Occipital lobe (tissue), 2 donors: Measurements from ENCODE around the gene NXF1. TPM values are rescaled to one million over a fixed set of nuclear protein-coding genes. Genes with fewer than 3 reads are reported as not detected.
"Not testable (repeated sequence)": the region's sequence is repeated elsewhere in the genome, so short reads cannot be mapped to it uniquely, and the experiment has no call there.

Experiments
- DNase-seq: peaks from one replicate; lab custom pipeline; 2025; lab: John Stamatoyannopoulos, UW
- total RNA-seq: library from RNA; depleted of rRNA; stranded (reverse); fragments of >200 nt; gene quantifications from one replicate; pipeline ENCODE4 v1.2.3, GENCODE V29; 2014

Gene NXF1
- total RNA-seq, 1 donor from 2014 or later = 13.1 TPM

DNA sequence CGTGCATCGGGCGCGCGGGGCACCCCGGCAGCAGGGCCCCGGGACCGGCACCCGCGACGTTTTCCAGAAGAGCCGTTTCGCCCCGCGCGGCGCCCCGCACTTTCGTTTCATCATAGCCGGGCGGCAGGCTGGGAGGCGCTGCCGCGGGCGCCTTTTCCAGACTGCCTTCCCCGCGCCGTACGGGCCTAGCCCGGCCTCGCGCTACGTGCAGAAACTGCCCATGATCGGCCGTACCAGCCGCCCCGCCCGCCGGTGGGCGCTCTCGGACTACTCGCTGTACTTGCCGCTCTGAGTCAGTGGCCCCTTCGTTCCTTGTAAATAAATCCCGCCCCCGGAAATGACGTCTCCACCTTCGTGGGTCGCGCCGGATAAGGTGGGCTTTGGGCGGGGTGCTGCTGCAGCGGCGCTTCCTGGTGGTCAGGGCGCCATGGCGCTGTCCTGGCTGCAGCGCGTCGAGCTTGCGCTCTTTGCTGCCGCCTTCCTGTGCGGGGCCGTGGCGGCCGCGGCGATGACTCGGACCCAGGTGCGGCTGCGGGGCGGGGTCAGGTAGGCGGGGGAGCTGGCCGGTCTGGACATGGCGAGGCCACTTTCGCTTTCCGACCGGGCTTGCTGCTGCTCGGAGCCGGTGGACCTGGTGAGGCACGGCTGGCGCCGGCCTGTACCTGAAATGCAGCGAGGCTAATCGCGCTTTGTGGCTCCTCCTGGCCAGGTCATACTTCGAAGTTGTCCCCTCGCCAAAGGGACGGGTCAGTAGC lies 18.1 kb downstream of the NXF1 start, which contains the start of gene TMEM179B:
Gene TMEM179B (plus strand): TSS at position 398 of the 755 bp plus-strand sequence. CDS start 30 bp downstream, at position 428.
- DNase-seq = peak; percentile 95

DNA sequence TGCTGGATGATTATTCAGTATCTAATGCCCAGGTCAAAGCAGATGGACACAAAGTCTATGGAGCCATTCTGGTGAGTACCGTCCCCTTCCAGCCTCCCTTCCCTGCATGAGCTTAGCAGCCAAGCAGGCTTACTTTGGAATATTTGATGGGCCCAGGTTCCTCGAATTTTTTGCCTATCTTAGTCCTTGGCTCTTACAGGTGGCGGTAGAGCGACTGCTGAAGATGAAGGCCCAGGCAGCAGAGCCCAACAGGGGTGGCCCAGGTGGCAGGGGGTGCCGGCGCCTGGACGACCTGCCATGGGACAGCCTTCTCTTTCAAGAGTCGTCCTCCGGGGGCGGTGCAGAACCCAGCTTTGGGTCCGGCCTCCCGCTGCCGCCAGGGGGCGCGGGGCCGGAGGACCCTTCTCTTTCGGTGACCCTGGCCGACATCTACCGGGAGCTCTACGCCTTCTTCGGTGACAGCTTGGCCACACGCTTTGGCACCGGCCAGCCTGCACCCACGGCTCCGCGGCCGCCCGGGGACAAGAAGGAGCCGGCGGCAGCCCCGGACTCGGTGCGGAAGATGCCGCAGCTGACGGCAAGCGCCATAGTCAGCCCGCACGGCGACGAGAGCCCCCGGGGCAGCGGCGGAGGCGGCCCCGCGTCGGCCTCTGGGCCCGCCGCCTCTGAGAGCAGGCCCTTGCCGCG lies 18.8 kb downstream of the NXF1 start:
- DNase-seq = peak; percentile 71

GRCh38 chr11:62782753-62783152 lies 22.5 kb downstream of the NXF1 start:
- no peak for DNase-seq

- no peak for DNase-seq
Observed at GRCh38 chr11:62778441-62778840, 26.8 kb downstream of the NXF1 start.

DNA sequence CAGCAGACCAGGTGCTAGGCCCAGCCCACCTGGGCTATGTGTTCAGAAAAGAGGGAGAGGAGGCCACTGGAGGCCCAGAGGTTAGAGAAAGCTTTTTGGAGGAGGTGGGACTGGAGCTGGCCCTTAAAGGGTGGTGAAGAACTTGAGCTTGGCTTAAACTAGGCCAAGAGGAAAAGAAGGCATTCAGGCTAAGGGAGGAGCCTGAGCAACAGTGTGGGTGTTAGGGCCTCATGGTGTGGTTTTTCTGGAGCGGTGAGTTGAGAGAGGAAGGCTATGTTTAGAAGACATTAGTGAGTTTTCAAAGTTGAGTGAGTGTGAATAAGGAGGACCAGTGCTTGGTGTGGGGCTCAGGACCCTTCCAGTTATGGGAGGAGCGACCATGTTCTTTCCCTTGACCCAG lies 27.9 kb downstream of the NXF1 start:
- DNase-seq = no peak

DNA sequence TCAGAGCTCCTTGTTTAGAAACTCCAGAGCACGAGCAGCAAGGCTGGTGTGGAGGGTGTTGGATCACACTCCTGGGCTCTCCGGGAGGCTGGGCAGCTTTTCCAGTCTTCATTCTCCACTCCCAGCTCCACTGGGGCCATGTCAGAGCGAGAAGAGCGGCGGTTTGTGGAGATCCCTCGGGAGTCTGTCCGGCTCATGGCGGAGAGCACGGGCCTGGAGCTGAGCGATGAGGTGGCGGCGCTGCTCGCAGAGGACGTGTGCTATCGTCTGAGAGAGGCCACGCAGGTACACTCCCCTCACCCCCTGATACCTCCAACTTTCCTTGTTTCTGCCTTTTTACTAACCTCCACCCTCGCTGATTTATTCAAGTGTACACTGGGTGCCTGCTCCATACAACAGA lies 29.6 kb downstream of the NXF1 start:
- DNase-seq = no peak

- DNase-seq = no peak
Observed at GRCh38 chr11:62774407-62774806, 30.8 kb downstream of the NXF1 start.

DNA sequence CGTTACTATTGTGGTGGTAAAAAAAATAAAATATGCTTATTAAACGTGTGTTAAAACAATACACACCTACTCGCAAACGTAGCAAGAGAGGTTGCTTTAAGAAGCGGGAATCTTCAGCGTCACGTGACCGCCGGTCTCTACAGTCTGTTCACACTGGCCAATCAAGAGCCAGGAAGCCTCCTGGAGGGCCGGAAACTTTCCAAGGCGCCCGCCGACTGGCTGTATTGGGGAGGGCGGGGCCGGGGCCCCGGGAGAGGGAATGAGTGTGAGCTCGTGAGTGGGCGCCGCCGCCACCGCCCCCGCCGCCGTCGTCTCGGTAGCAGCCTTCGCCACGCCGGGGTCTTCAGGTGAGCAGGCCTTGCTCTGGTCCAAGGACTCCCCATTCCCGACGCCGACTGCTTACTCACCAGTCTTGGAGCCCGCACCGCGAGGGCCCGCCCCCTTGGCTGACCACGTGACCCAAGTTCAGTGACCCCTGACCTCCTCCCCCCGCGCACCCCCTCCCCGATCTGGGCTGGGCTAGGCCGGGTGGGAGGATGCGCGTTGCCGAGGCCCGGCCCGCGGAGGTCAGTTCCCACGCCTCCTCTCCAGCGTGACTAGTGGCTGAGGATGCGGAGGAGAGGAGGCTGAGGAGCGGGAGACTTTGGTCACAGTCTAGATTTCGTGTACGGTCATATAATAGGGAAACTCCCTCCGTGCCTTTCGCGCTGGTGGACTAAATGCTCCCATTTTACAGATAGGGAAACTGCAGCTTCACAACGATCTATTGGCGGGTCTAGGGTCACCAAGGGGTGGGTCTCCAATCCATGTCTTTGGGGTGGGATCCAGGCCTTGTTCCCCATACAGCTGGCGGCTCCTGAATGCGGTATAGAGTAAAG lies 33.9 kb downstream of the NXF1 start, which contains the start of gene TAF6L:
Gene TAF6L (plus strand): TSS at position 253 of the 878 bp plus-strand sequence. CDS start 4,388 bp downstream, outside the sequence.
- DNase-seq = peak; percentile 94

DNA sequence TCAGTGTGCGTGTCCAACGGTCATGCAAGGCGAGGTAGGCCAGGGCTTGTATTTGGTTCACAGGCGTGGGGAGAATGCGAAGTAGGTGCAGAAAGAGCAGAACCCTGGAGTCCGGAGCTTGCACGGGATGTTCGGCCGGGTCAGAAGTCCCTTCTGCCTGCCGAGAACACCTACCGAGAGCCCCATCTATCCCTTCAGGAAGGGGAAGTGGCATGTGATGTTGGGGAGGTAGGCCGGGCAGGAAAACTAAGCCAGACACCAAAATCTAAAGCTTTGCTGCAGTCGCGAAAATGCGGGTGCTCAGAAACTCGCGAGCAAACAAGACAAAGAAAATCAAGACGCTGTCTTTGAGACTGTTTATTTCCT lies 34.5 kb downstream of the NXF1 start:
- peak; percentile 51 for DNase-seq

DNA sequence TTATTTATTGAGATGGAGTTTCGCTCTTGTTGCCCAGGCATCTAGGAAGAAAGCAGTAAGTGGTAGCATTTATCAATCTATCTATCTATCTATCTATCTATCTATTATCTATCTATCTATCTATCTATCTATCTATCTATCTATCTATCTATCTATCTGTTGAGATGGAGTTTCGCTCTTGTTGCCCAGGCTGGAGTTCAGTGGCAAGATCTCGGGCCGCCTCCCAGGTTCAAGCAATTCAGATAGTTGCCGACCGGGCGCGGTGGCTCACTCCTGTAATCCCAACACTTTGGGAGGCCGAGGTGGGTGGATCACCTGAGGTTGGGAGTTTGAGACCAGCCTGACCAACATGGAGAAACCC lies 44.4 kb downstream of the NXF1 start:
- not testable (repeated sequence) for DNase-seq

DNA sequence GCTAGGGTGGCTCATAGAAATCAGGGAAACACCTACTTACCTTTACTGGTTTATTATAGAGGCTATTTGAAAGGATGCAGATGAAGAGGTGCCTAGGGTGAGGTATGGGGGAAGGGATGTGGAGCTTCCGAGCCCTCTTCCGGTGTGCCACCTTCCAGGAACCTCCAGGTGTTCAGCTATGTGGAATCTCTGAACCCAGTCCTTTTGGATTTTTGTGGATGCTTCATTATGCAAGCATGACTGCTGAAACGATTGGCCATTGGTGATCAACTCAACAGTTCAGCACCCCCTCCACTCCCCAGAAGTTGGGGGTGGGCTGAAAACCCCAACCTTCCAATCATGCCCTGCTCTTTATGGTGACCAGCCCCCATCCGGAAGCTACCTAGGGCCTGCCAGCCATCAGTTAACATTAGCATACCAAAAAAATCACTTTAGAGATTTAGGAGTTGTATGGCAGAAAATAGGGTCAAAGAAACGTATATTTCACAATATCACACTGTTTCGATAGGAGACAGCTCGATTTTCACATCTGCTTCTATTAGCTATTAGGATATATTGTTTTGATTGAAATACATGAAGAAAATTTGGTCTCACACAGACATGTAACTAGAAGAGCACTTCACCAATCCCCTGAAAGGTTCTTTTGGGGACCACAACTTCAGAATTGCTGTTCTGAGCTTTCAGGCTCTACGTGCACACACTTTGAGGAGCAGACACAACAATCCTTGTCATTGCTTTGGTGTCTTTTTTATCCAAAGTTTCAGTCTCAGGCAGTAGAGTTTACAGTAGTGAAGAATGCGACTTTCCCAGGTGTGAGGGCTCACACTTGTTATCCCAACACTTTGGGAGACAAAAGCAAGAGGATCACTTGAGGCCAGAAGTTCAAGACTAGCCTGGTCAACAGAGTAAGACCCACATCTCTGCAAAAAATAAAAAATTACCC lies 47.1 kb downstream of the NXF1 start:
- DNase-seq = no peak

DNA sequence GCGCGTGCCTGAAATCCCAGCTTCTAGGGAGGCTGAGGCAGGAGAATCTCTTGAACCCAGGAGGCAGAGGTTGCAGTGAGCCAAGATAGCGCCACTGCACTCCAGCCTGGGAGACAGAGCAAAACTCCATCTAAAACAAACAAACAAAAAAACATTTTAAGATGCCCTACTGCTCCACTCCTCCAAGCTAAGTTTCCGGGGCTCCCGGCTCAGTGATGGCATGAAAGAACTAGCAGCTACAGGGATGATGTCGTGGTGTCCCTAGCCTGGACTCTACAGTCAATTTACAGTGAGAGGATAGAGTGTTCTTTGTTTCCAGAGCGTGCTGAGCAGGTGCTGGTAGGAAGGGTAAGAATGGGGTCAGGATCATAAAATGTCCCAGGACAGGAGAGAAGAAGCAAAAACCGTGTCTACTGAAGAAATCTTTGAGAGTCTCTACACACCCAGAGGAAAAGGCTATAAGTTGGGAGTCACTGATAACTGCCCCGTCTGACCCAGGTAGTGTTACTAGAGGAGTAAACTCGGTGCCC lies 50.1 kb downstream of the NXF1 start:
- no peak for DNase-seq

DNA sequence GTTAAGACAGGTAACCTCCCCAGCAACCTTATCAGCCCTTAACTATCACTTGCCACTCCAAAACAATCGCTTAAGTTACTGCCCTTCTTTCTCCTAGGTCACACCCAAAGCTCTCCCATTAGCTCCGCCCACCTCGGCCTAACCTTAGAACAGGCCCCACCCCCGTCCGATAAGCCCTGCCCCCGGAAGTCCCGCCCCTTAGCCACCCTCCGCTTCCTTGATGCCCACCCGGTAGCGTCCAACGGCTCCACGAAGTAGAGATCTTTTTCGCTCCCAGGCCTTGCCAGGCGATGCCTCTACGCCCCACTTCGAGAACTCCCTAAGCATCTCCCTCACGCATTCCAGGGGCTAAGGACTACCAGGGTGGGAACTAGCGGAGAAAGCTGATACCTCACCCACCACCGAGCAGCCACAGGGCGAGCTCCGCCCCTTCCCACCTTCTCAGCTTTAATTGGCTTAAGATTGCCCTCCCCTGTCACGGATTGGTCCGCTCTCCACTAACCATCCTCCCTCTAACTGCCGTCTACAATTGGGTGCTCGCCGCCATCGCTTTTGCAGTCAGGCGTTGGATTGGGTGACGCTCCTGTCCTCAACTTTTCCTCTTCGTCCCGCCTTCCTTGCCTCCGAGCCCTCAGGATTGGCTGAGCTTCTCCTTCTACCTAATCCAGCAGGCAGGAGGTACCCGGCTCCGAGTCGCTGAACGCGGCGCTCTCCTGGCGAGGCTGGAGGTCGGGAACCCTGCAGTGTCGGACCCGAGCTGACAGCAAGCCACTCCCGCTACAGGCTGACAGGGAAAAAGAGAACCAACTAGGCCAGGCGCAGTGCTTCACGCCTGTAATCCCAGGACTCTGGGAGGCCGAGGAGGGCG lies 51.3 kb downstream of the NXF1 start, which contains the start of gene ZBTB3:
Gene ZBTB3 (minus strand): TSS at position 425 of the 868 bp plus-strand sequence. CDS start 496 bp downstream, outside the sequence.
- peak; percentile 99 for DNase-seq

GRCh38 chr11:62752994-62753735 lies 52.1 kb downstream of the NXF1 start:
- DNase-seq = no peak

GRCh38 chr11:62752177-62752785 lies 53.0 kb downstream of the NXF1 start:
- DNase-seq = no peak

DNA sequence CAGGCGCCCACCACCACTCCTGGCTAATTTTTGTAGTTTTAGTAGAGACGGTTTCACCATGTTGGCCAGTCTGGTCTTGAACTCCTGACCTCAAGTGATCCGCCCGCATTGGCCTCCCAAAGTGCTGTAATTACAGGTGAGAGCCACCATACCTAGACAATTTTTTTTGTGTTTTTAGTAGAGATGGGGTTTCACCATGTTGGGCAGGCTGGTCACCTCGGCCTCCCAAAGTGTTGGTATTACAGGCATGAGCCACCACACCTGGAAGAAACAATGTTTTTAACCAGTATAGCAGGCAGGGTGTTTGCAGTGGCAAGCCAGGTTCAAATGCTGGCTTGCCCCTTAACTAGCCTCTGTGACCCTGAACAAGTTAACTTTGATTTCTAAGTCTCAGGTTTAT lies 55.3 kb downstream of the NXF1 start:
- not testable (repeated sequence) for DNase-seq

DNA sequence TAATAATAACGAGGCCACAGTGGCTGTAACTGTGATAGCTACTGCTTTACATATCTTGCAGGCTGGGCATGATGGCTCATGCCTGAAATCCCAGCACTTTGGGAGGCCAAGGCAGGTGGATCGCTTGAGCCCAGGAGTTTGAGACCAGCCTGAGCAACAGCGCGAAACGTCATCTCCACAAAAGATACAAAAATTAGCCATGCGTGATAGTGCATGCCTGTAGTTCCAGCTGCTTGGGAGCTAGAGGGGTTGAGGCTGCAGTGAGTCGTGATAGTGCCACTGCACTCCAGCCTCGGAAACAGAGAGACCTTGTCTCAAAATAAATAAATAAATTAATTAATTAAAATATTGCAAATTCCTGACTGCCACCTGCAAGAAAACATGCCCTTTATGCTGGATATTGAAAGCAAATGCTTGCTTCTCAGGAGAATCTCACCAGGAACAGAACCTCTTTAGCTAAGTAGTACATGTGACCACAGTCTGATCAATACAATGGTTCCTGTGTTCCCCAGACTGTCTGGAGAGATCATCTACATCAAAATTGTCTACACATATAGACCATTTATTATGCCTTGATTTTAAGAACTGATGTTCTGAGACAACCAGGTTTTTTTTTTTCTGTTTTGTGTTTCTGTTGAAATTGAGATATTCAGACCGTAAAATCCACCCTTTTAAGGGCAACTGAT lies 57.6 kb downstream of the NXF1 start:
- DNase-seq = no peak
